GM12864 (cell line): ENCODE results near the gene SLC17A5.
A peak's percentile ranks its signal among the peaks of the same experiment; 100 is the strongest.
"Not testable (repeated sequence)": the region's sequence is repeated elsewhere in the genome, so short reads cannot be mapped to it uniquely, and the experiment has no call there.

Experiments
- DNase-seq: peaks from one replicate; pipeline ENCODE4 v3.0.0-alpha.2; 2011; ENCODE audit warnings: low read depth
- H3K4me3 ChIP-seq: 2 replicates; pipeline ENCODE4 v1.5.1; 2011; ENCODE audit warnings: mild to moderate bottlenecking, low read depth, low read length, control low read depth
- CTCF ChIP-seq: IDR thresholded peaks from 2 replicates; pipeline ENCODE4 v1.5.1; 2011; ENCODE audit warnings: low read depth, mild to moderate bottlenecking, moderate library complexity, low read length, control low read depth, inconsistent platforms; ENCODE audit errors: missing control alignments

Gene SLC17A5

GRCh38 chr6:73564578-73565345, 89.0 kb downstream of the SLC17A5 start:
- H3K4me3 ChIP-seq = no peak overlapping the region
- no peak for TF ChIP-seq CTCF
- DNase-seq = no peak

- DNase-seq = no peak
- TF ChIP-seq CTCF = no peak
- no peak overlapping the region for H3K4me3 ChIP-seq
Observed at GRCh38 chr6:73562558-73562957, 91.2 kb downstream of the SLC17A5 start.

- peak; percentile 55 for DNase-seq
- TF ChIP-seq CTCF = no peak
- no peak overlapping the region; the same call in 1 of the 2 replicates for H3K4me3 ChIP-seq
Observed at GRCh38 chr6:73560853-73561407, 92.9 kb downstream of the SLC17A5 start.

GRCh38 chr6:73560182-73560732, 93.5 kb downstream of the SLC17A5 start:
- TF ChIP-seq CTCF = no peak
- DNase-seq = no peak
- no peak overlapping the region; the same call in 1 of the 2 replicates for H3K4me3 ChIP-seq

- not testable (repeated sequence) for DNase-seq, H3K4me3 ChIP-seq
Observed at GRCh38 chr6:73559399-73559794, 94.4 kb downstream of the SLC17A5 start.

GRCh38 chr6:73558624-73559398, 95.0 kb downstream of the SLC17A5 start:
- DNase-seq = no peak
- no peak overlapping the region for H3K4me3 ChIP-seq
- TF ChIP-seq CTCF = no peak

GRCh38 chr6:73556836-73557235, 97.0 kb downstream of the SLC17A5 start:
- no peak for DNase-seq
- no peak for TF ChIP-seq CTCF
- no peak overlapping the region for H3K4me3 ChIP-seq

- DNase-seq, H3K4me3 ChIP-seq: not testable (repeated sequence)
Observed at GRCh38 chr6:73555380-73555949, 98.3 kb downstream of the SLC17A5 start.

GRCh38 chr6:73551115-73551514, 102.7 kb downstream of the SLC17A5 start:
- not testable (repeated sequence) for DNase-seq, H3K4me3 ChIP-seq
